ENCODE data around the gene CPT1C.

DNA sequence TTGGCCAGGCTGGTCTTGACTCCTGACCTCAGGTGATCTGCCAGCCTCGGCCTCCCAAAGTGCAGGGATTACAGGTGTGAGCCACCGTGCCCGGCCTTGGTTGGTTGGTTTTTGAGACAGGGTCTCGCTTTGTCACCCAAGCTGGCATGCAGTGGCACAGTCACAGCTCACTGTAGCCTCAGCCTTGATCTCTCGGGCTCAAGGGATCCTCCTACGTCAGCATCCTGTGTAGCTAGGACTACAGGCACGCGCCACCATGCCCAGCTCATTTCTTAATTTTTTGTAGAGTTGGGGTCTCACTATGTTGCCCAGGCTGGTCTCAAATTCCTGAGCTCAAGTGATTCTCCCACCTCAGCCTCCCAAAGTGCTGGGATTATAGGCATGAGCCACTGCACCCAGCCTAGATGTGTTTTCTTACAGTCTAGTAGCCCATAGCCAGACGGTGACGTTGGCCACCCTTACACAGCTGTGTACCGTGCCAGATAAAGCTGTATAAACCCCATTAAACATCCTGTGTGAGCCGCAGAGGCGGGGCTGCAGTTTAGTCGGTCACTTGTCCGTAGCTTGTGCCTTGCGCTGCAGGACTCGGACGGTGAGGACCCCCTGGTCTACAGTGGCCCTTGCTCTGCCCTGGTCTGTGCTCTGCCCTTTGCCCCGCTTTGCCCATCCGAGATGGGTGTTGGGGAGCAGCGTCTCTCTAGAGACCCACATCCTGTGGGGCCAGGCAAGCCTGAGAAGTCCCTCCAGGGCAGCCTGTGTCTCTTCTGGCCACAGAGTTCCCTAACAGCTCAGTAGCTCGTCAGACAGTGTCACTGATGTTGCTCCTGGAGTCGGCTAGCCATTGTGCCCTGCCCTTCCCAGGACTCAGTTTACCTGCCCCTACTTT lies 35.1 kb upstream of the CPT1C start:
- TF ChIP-seq POLR2A (IDR thresholded peaks at IDR 0.05), result no peak
- TF ChIP-seq, protein P1, sequence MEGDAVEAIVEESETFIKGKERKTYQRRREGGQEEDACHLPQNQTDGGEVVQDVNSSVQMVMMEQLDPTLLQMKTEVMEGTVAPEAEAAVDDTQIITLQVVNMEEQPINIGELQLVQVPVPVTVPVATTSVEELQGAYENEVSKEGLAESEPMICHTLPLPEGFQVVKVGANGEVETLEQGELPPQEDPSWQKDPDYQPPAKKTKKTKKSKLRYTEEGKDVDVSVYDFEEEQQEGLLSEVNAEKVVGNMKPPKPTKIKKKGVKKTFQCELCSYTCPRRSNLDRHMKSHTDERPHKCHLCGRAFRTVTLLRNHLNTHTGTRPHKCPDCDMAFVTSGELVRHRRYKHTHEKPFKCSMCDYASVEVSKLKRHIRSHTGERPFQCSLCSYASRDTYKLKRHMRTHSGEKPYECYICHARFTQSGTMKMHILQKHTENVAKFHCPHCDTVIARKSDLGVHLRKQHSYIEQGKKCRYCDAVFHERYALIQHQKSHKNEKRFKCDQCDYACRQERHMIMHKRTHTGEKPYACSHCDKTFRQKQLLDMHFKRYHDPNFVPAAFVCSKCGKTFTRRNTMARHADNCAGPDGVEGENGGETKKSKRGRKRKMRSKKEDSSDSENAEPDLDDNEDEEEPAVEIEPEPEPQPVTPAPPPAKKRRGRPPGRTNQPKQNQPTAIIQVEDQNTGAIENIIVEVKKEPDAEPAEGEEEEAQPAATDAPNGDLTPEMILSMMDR (IDR thresholded peaks at IDR 0.05), result no peak

Measured in lower leg skin (tissue), 3 donors.